Superior temporal gyrus (tissue), 1 donor: Measurements from ENCODE around the gene AP3M1.
A peak's percentile ranks its signal among the peaks of the same experiment; 100 is the strongest.
"Not testable (repeated sequence)": the region's sequence is repeated elsewhere in the genome, so short reads cannot be mapped to it uniquely, and the experiment has no call there.

Source experiments
- DNase-seq: peaks from one replicate; pipeline ENCODE4 v3.0.0-alpha.2; 2016; ENCODE audit errors: extremely low spot score

AP3M1 gene, protein sequence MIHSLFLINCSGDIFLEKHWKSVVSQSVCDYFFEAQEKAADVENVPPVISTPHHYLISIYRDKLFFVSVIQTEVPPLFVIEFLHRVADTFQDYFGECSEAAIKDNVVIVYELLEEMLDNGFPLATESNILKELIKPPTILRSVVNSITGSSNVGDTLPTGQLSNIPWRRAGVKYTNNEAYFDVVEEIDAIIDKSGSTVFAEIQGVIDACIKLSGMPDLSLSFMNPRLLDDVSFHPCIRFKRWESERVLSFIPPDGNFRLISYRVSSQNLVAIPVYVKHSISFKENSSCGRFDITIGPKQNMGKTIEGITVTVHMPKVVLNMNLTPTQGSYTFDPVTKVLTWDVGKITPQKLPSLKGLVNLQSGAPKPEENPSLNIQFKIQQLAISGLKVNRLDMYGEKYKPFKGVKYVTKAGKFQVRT

DNA sequence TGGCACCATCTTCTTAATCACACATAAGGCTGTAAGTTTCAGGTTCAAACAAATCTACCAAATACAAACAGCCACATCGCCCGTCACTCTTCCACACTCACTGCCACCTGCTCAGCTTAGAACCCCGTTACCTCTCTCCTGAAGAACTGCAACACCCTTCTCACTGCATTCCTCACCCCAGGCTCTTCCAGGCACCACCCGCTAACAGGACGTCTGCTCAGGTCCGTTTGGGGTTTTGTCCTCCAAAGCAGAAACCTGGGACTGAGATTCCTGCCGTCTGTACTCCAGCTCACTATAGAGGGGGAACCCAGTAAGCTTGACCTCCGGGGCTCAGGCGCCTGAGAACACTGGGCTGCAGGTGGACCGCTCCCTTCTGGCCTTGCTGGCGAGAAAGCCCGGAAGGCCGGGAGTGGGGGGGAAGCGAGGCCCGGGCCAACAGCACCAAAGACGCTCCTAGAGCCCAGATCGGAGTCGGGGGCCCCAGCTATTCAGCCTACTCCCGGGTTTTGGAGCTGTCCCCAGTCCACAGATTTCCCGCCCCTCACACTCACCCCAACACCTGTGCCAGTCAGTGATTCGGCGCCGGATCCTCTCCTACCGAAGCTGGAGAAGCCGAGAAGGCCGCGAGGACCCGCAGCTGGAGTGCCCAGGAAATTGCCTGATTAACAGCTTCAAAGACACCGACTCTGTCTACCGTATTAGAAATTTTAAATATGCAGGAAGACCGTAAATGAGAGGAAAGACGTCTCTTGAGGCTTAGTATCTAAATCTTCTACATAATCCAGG lies at the start of gene AP3M1:
Gene AP3M1, minus strand, starts transcription at position 625 of the 786 bp plus-strand sequence. CDS start 12,449 bp downstream, outside the sequence.
- DNase-seq, result peak; percentile 98

DNA sequence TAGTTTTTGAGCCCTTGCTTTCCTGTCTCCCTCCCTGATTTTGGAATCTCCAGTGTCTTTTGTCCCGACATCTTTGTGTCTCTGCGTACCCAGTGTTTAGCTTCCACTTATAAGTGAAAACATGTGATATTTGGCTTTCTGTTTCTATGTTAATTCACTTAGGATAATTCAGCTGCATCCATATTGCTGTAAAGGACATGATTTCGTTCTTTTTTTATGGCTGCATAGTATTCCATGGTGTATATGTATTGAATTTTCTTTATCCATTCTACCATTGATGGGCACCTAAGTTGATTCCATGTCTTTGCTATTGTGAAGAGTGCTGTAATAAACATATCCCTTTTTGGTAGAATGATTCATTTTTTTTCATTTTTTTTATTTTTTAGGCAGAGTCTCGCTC lies 48.7 kb upstream of the AP3M1 start:
- no peak for DNase-seq

DNA sequence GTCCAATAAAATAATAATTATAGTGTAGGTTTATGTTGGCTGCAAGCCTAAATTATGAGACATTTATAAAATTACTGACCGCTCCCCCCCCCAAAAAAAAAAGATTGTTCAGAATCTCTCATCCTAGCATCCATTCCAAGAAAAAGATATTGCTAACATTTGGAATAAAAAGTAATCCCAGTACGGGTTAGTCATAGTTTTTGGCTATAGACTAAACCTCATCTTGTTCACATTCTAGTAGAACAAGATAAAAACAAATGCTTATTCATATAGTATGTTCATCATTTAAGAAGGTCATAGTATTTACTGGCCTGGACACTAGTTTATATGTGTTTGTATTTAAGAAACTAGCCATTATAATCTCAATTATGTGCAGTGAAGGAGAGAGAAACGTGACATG lies 44.4 kb upstream of the AP3M1 start:
- no peak for DNase-seq

DNA sequence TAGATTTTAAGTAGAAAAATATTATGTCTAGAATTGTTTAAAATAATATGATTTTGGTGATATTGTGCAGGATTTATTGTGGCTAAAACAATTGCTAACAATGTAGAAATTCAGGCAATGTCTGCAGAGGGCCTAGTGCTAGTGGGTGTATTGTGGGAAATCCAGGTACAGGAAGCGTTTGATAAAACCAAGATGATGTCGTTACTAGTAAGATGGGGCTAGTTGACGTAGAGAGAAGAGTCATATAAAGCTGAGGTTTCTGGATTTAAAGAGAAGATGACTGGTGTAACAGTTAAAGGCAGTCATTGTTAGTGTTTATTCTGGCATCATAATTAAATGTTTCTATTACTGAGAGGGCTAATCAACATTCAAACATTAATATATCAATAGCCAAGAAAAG lies 43.9 kb upstream of the AP3M1 start:
- no peak for DNase-seq

DNA sequence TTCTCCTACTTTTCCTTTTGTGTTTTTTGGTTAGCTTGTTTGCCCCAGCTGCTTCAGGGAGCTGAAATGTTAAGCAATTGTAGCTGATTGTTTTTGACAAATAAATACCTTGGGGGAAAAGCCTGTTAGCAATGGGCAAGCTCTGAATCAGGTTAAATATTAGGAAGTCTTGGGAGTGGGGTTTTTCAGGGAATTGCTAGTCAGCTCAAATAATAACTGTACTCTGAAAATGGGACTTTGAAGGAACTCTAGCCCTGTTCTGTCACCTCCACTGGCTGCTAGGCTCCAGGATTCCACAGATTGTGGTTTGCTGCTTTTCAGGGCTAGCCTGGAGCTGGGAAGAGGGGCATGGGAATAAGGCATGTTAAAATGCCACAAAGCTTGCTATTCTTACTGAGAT lies 39.9 kb upstream of the AP3M1 start:
- no peak for DNase-seq

DNA sequence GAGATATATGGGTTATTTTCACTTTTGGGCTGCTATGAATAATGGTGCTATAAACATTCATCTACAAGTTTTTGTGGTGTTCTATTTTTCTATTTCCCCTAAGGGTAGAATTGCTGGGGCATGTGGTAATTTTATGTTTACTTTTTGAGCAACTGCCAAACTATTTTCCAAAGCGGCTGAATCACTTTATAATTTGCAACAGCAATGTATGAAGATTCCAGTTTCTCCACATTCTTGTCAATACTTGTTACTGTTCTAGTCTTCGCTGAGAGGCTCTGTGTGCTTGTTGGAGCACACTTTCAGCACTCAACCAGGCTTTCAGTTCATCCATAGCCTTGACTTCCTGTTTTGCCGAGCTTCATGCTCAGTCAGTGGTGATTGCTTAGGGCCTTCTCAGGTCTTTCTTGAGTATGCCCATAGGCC lies 39.4 kb upstream of the AP3M1 start:
- no peak for DNase-seq

DNA sequence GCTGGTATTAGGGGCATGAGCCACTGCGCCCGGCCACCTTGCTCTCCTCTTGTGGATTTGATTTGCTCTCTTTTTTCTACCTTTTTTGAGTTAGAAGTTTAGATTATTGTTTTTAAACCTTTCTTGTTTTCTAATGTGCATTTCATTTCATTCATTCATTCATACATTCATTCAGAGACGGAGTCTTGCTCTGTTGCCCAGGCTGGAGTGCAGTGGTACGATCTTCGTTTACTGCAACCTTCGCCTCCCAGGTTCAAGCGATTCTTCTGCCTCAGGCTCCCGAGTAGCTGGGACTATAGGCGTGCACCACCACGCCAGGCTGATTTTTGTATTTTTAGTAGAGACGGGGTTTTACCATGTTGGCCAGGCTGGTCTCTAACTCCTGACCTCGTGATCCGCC lies 38.0 kb upstream of the AP3M1 start:
- not testable (repeated sequence) for DNase-seq

DNA sequence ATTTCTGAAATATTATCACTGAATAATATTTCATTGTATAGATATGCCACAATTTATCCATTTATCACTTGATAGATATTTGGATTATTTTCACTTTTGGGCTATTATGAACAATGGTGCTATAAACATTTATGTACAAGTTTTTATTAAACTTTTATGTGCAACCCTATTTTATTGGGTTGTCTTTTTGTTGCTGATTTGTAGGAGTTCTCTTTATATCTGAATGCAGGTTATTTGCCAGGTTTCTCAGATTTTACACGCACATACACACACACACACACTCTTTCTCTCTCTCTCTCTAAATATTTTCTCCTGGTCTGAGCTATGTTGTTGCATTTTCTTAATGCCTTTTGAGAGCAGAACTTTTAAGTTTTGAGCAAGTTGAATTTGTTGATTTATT lies 36.6 kb upstream of the AP3M1 start:
- DNase-seq, result peak; percentile 2

DNA sequence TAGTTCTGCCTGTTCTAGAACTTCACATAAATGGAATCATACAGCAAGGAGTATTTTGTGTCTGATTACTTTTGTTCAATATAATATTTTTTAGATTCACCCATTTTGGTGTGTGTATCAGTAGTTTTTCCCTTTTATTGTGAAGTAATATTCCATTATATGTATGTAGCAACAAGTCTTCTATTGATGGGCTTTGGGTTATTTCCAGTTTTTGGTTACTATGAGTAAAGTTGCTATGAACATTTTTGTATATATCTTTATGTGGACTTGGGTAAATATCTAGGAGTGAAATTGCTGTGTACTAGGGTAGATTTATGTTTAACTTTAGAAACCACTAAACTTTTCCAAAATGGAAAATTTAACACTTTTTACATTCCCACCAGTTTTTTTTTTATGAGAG lies 36.0 kb upstream of the AP3M1 start:
- DNase-seq, result peak; percentile 7

DNA sequence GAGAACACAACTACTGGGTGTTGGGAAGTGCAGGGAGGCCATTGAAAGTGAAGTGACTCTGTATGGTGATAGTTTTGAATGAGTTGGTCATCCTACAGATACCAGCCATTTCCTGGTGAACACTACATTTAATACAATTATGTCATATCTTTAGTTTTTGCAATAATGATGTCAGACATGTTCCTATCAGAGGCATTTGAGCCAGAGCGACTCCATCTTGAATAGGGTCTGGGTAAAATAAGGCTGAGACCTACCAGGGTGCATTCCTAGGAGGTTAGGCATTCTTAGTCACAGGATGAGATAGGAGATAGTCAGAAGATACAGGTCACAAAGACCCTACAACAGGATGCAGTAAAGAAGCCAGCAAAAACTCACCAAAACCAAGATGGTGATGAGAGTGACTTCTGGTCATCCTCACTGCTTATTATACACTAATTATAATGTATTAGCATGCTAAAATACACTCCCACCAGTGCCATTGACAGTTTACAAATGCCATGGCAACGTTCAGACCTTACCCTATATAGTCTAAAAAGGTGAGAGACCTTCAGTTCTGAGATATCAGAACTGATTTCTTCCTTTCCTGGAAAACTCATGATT lies 28.6 kb upstream of the AP3M1 start:
- no peak for DNase-seq

DNA sequence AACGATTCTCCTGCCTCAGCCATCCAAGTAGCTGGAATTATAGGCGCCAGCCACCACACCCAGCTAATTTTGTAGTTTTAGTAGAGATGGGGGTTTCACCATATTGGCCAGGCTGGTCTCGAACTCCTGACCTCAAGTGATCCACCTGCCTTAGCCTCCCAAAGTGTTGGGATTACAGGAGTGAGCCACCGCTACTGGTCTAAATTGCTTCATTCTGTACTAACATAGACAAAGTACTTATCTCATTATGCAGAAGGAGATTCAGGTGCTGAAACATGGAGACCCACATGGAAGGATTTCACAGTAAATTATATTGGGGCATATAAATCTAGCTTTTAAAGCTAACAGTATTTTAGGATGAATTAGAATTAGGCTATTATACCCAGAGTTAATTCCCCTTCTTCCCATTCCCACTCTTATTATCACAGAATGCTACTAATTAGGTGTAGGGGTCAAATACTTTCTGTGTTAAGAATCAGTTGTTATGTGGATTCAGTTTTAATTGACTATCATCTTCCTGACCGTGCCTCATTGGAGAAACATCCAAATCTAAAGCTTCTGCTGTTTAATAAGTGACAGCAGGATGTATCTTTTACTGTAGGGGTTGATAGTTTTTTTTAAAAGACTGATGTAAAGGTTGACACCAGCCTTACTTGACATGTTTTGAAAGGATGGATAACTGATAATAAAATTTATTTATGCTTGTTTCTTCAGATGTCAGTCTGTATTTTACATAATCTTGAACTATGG lies 27.6 kb upstream of the AP3M1 start:
- DNase-seq, result no peak

DNA sequence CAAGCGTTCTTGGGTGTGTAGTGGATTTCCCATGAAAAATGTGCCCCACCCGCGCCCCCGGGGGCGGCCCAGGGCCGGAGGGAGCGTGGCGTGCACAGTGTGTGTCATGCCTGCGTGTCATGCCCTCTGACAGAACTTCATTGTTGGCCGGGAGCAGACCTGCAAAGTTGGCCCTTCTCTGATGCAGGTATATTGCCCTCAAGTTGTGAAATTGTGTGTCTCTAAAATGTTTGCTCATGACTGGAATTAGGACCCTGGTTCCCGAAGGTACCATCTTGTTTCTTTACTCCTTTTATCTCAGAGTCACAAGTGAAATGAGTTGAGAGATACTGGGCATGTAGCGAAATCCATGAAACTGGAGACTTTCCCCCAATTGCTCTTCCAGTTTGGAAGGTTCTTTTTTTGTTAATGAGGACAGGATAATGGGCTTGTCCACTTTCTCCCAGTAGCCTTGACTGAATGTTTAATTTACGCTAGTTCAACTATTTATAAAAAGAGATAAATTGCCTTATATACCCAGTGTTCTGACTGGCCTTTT lies 26.6 kb upstream of the AP3M1 start:
- DNase-seq, result no peak

DNA sequence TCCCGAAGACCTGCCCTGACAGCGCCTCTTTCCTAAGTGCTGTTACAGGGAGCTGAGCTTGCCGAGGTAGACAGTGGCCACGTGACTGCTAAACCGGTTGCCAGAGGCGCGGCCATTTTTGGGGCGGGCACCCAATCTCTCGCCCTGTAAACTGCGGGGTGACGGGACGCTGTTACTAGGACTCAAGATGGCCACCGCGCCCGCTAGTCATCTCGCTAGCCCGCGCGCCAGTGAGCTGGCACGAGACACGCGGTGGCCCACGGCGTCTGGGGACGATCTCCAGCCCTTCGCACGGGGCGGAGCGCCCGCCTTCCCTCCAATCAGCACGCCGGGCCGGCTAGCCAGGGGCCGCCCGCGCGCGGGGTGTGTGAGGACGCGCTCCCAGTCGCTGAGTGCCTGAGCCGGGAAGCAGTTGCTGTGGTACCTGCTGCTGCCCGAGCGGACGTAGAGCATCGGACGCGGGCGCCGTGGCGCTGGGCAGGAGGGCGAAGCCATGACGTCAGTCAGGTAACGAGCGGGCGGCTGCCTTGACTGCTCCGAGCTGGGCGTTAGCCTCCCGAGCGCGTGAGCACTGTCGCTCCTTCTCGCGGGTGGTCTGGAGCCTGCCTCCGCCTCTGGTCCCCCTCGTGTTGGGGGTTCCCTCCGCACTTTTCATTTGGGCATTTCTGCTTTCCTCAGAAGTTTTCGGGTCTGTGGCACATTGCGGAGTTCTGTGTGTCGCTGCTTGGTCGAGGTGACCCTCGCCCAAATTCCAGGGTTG lies 25.9 kb upstream of the AP3M1 start:
- peak; percentile 93 for DNase-seq

DNA sequence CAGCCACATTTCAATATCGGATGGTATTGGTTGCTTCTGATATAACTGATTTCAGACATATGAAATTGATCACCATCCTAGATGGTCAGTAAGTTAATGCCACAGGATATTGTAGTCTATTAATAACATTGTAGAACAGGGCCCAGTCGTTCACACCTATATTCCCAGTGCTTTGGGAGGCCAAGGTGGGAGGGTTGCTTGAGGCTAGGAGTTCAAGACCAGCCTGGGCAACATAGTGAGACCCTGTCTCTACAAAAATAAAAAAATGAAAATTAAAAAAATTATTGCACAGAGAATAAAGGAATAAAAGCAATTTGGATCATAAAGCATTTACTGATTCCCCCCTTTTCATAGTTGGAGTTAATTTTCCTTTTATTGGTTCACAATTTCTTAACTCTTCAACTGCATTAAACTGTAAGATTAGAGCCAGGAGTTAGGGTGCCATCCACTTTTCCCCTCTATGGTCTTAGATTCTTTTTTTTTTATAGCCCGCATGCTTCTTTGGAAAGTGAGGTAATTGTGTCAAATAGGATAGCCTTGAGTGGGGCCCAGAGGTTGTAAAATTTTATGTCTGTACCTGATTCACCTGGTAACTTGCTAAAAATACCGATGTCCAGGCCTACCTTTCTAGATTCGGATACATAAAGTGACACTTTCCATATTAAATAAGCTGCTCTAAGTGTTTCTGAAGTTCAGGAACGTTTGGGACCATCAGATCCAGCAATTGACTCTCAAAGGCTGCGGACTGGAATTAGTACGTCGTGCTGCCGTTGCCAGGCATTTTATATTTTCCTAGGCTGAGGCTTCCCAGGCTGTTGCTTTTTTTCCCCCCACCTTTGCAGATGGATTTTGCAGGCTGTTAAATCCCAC lies 25.1 kb upstream of the AP3M1 start:
- DNase-seq, result no peak

DNA sequence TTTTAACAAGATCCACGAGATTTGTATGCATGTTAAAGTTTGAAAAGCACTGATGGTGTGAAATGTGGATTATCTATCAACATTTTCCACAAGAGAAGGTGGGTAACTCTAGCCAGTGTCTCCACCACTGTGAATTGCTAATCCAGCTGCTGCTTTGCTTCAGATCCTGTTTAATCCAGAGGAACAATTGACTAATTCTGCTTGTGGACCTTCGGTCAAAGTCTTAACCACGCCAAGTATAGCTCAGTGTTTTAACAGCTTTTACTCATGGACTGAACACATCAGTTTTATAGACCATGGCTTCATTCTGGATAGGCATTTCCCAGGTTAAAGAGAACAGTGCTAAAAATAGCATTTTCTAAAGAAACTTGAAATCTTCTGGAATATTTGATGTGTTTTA lies 23.9 kb upstream of the AP3M1 start:
- no peak for DNase-seq

DNA sequence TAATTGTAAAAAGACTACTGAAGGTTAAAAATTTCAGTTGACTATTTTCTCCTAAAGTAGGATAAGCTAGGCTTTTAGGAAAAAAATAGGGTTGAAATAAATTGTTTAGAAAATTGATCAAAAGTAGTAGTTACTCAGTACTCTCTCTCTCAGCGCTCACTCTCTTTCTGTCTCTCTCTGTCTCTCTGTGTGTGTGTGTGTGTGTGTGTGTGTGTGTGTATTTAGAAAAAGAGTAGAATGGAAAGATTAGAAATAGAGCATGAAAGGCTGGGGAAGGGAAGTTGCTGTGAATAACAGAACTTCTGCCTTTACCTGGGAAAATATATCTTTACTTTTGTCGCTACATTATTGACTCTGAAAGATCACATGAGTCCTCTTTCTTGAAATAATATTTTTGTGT lies 21.0 kb upstream of the AP3M1 start:
- DNase-seq, result no peak

DNA sequence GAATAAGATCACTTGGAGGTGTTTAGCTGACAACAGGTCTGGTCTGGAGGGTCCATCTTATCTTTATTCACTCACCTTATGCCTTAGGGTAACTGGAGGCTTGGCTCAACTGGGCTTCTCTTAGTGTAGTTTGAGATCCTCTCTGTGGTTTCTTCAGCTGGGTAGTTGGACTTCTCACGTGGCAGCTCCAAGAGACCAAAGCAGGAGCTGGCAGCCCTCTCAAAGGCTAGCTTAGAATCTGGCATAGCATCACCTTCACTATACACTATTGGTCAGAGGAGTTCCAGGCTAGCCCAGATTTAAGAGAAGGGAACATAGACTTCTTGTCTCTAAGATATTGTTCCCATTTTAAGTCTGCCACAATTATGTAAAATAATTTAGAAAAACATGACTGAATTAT lies 16.8 kb upstream of the AP3M1 start:
- no peak for DNase-seq

DNA sequence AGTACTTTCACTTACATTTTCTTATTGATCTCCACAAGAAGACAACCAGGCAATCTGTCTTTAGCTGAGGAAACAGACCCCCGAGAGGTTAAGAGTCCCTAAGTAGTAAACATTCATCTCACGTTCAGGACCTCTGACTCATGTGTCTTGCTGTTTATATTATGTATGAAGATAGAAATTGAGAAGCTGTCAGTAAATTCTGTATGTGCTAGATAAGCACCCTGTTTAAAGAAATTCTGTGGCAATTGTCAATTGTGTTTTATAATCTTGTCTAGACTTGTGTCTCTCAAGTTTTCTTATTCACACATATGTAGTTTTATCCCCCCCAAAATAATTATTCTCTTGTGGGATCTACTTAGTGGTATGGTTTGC lies 14.9 kb upstream of the AP3M1 start:
- DNase-seq, result no peak

DNA sequence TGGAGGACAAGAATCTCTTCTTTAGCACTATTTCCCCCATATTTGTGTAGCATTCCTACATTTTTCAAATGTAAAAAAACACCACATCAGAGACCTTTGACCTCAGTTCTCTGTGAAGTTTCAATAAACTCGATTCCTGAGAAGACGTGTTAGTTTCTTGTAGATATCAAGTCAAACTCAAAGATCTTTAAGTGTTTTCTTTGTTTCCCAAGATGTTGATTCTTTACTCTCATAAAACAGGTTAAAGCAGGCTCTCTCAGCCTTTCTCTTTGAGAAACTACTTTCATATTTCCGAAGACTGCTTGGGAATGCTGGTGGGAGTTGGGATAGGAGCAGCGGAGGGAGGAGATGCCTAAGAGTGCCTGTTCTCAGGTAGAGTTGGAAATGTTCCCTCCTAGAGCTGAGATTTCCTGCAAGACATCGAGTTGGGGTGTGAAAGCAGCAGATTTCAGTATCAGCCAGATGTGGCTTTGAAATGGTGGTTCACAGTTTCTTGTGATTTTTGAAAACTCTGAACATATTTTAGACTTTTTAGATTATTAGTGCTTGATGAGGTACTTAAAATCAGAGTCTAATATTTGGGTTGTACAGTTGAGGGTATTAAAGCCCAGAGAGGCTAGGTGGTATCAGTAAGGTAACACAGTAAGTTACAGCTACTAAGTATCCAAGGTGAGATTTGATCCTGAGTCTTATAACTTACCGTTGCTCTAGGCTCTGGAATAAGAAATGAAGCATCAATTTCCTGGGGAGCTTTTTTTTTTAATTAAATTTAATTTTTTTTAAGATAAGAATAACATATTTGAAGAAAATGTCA lies 14.3 kb upstream of the AP3M1 start:
- DNase-seq, result no peak
